Liver (tissue), 9 donors: ENCODE measurements around the gene SURF6. TPM values are rescaled to one million over a fixed set of nuclear protein-coding genes. Genes with fewer than 3 reads are reported as not detected.

ENCODE experiments used
- DNase-seq: peaks from one replicate; pipeline ENCODE4 v3.0.0-alpha.2; 2017; ENCODE audit warnings: low spot score
- H3K27ac ChIP-seq, 2 donors: one replicate each; pipeline ENCODE4 v1.7.0; 2013; ENCODE audit warnings: inconsistent platforms in 2 of 2, low read length in 2 of 2, control low read depth in 1 of 2, low read depth in 1 of 2, mild to moderate bottlenecking in 1 of 2
- H3K27me3 ChIP-seq, 4 donors: one replicate each; pipeline versions ENCODE4 v1.6.1 to v1.7.0; 2013; ENCODE audit warnings: low read length in 3 of 4, inconsistent platforms in 1 of 4, mild to moderate bottlenecking in 1 of 4, moderate library complexity in 1 of 4; ENCODE audit not compliant: control insufficient read depth in 4 of 4, insufficient read depth in 4 of 4
- H3K36me3 ChIP-seq, 4 donors: one replicate each; pipeline versions ENCODE4 v1.6.1 to v1.7.0; 2013; ENCODE audit warnings: low read length in 3 of 4, mild to moderate bottlenecking in 3 of 4, low read depth in 1 of 4, moderate library complexity in 1 of 4; ENCODE audit not compliant: control insufficient read depth in 4 of 4, insufficient read depth in 3 of 4
- H3K4me1 ChIP-seq, 4 donors: one replicate each; pipeline versions ENCODE4 v1.6.1 to v1.7.0; 2013; ENCODE audit warnings: low read length in 3 of 4, mild to moderate bottlenecking in 3 of 4, moderate library complexity in 1 of 4; ENCODE audit not compliant: control insufficient read depth in 4 of 4, insufficient read depth in 4 of 4
- H3K4me3 ChIP-seq, 3 donors: one replicate each; pipeline versions ENCODE4 v1.6.1 to v1.7.0; 2013; ENCODE audit warnings: low read length in 3 of 3, control low read depth in 1 of 3, low read depth in 1 of 3, mild to moderate bottlenecking in 1 of 3
- H3K9ac ChIP-seq, 2 donors: one replicate each; pipeline ENCODE4 v1.7.0; 2013; ENCODE audit warnings: low read length in 2 of 2, mild to moderate bottlenecking in 2 of 2, moderate library complexity in 2 of 2, control low read depth in 1 of 2, low read depth in 1 of 2
- H3K9me3 ChIP-seq, 4 donors: one replicate each; pipeline versions ENCODE4 v1.6.1 to v1.7.0; 2013; ENCODE audit warnings: low read length in 3 of 4; ENCODE audit not compliant: control insufficient read depth in 4 of 4
- ATF3 ChIP-seq: IDR thresholded peaks from 2 replicates; pipeline ENCODE4 v1.6.1; 2016; ENCODE audit warnings: antibody characterized with exemption
- EGR1 ChIP-seq, 2 donors: IDR thresholded peaks; 2 replicates each; pipeline ENCODE4 v1.6.1; 2016 to 2018; ENCODE audit warnings: antibody characterized with exemption in 2 of 2, low read depth in 2 of 2
- HNF4A ChIP-seq, 2 donors: conservative IDR thresholded peaks; 2 replicates each; pipeline ENCODE4 v1.6.1; 2016; ENCODE audit warnings: antibody characterized with exemption in 2 of 2, mild to moderate bottlenecking in 2 of 2
- HNF4G ChIP-seq: IDR thresholded peaks from 2 replicates; pipeline ENCODE4 v1.6.1; 2016; ENCODE audit warnings: antibody characterized with exemption
- RAD21 ChIP-seq, 2 donors: IDR thresholded peaks; 2 replicates each; pipeline ENCODE4 v1.6.1; 2016; ENCODE audit warnings: antibody characterized with exemption in 2 of 2, mild to moderate bottlenecking in 2 of 2
- REST ChIP-seq: IDR thresholded peaks from 2 replicates; pipeline ENCODE4 v1.6.1; 2016; ENCODE audit warnings: antibody characterized with exemption, mild to moderate bottlenecking
- TAF1 ChIP-seq: conservative IDR thresholded peaks from 2 replicates; pipeline ENCODE4 v1.6.1; 2016; ENCODE audit warnings: antibody characterized with exemption, mild to moderate bottlenecking
- YY1 ChIP-seq: IDR thresholded peaks from 2 replicates; pipeline ENCODE4 v1.6.1; 2016; ENCODE audit warnings: antibody characterized with exemption, mild to moderate bottlenecking
- ZBTB33 ChIP-seq: IDR thresholded peaks from 2 replicates; pipeline ENCODE4 v1.6.1; 2016; ENCODE audit warnings: antibody characterized with exemption
- whole genome bisulfite sequencing: extraction: QIAGEN DNeasy Blood & Tissue Kit; methylation state at CpG from one replicate; pipeline ENCODE4 v1.1.7; 2013; 5-methylcytosine and 5-hydroxymethylcytosine counted together
- polyA plus RNA-seq, 2 donors: library from polyadenylated mRNA; stranded (reverse) in 1 of 2; unstranded in 1 of 2; fragments of 200-250 nt in 1 of 2; fragments of >200 nt in 1 of 2; fragmentation: Nextera tagmentation in 1 of 2; extraction: Ambion mirVana in 1 of 2; gene quantifications; one replicate each; pipeline versions ENCODE4 v1.2.1 to v1.2.3, GENCODE V29; 2013 to 2015
- total RNA-seq, 2 donors: library from RNA; depleted of rRNA; stranded (reverse); fragments of >200 nt; gene quantifications; one replicate each; pipeline ENCODE4 v1.2.3, GENCODE V29; 2014
- donor health status: healthy.
- donor health status: healthy.
- donor health status: healthy.
- donor health status: healthy.
- donor health status: healthy.

The SURF6 gene
- total and polyA plus RNA-seq, 4 donors = 4.1 to 12.9 (median 7.2) TPM

- TF ChIP-seq REST (no peak), HNF4G (no peak)
These were observed 31.2 kb upstream of the SURF6 start (continued) for GRCh38 chr9:133367221-133367620.

- H3K9me3 ChIP-seq = no peaks in the 10 kb centered on the region
- H3K27me3 ChIP-seq = no peaks in the 10 kb centered on the region
- 94% methylated on average over 11 of the region's 11 CpGs for WGBS
- no peak for TF ChIP-seq HNF4A (conservative IDR thresholded peaks at IDR 0.05)
- no peak overlapping the region for H3K4me3 ChIP-seq
- no peak for DNase-seq
- peaks cover 23 to 61% (median 50%) of the 10 kb centered on the region in 4 donors for H3K36me3 ChIP-seq
- no peak overlapping the region for H3K27ac ChIP-seq
- H3K4me1 ChIP-seq = peaks cover 15 to 53% (median 42%) of the 10 kb centered on the region in 4 donors
- no peak overlapping the region for H3K9ac ChIP-seq
These were observed 30.4 kb upstream of the SURF6 start for GRCh38 chr9:133366435-133366834.

GRCh38 chr9:133362359-133363044 lies 26.5 kb upstream of the SURF6 start:
- no peaks in the 10 kb centered on the region for H3K9me3 ChIP-seq
- peaks cover 23 to 72% (median 61%) of the 10 kb centered on the region in 4 donors for H3K36me3 ChIP-seq
- H3K27me3 ChIP-seq = no peaks in the 10 kb centered on the region
- no peak for TF ChIP-seq REST
- no peak for TF ChIP-seq TAF1
- no peak for TF ChIP-seq YY1
- no peak for TF ChIP-seq RAD21 (IDR thresholded peaks at IDR 0.05)
- no peak for TF ChIP-seq ZBTB33
- no peak for TF ChIP-seq ATF3
- no peak for TF ChIP-seq EGR1 (IDR thresholded peaks at IDR 0.05; ENCODE audit: low read depth in 2 of 2)
- H3K4me3 ChIP-seq = no peak overlapping the region
- WGBS = 91% methylated on average over 15 of the region's 15 CpGs
- H3K27ac ChIP-seq = no peak overlapping the region
- peaks cover 0 to 34% (median 13%) of the 10 kb centered on the region in 4 donors for H3K4me1 ChIP-seq
- H3K9ac ChIP-seq = no peak overlapping the region
- no peak for DNase-seq
